Medulla oblongata (tissue), 1 donor: ENCODE data around the gene MAPKAPK5.
"Not testable (repeated sequence)": the region's sequence is repeated elsewhere in the genome, so short reads cannot be mapped to it uniquely, and the experiment has no call there.

Experiments used
- DNase-seq: peaks from one replicate; pipeline ENCODE4 v3.0.0-alpha.2; 2015; ENCODE audit errors: extremely low spot score

Gene MAPKAPK5

GRCh38 chr12:111827907-111828306 is 14.1 kb upstream of the MAPKAPK5 start:
- no peak for DNase-seq

- DNase-seq: no peak
Measured at GRCh38 chr12:111828338-111828979, 13.6 kb upstream of the MAPKAPK5 start.

GRCh38 chr12:111829635-111830034 is 12.4 kb upstream of the MAPKAPK5 start:
- not testable (repeated sequence) for DNase-seq

GRCh38 chr12:111834740-111835386 is 7.2 kb upstream of the MAPKAPK5 start:
- DNase-seq: not testable (repeated sequence)

GRCh38 chr12:111835531-111836181 is 6.4 kb upstream of the MAPKAPK5 start:
- DNase-seq: not testable (repeated sequence)

GRCh38 chr12:111838353-111838752 is 3.7 kb upstream of the MAPKAPK5 start:
- no peak for DNase-seq

- DNase-seq: no peak
Measured at GRCh38 chr12:111840807-111841206, 1.2 kb upstream of the MAPKAPK5 start.

GRCh38 chr12:111841236-111841749 is 735 bp upstream of the MAPKAPK5 start:
- DNase-seq: no peak

GRCh38 chr12:111842556-111843396 is 748 bp downstream of the MAPKAPK5 start:
- DNase-seq: no peak

GRCh38 chr12:111846016-111846415 is 4.0 kb downstream of the MAPKAPK5 start:
- DNase-seq: no peak

GRCh38 chr12:111850526-111850925 is 8.5 kb downstream of the MAPKAPK5 start:
- DNase-seq: no peak

- DNase-seq: no peak
Measured at GRCh38 chr12:111858186-111858585, 16.2 kb downstream of the MAPKAPK5 start.

- DNase-seq: no peak
Measured at GRCh38 chr12:111858778-111859177, 16.8 kb downstream of the MAPKAPK5 start.

GRCh38 chr12:111864913-111865312 is 22.9 kb downstream of the MAPKAPK5 start:
- DNase-seq: no peak

- DNase-seq: no peak
Measured at GRCh38 chr12:111867531-111867930, 25.5 kb downstream of the MAPKAPK5 start.

- DNase-seq: no peak
Measured at GRCh38 chr12:111868676-111869588, 26.9 kb downstream of the MAPKAPK5 start.

GRCh38 chr12:111869671-111870070 is 27.6 kb downstream of the MAPKAPK5 start:
- no peak for DNase-seq

- DNase-seq: no peak
Measured at GRCh38 chr12:111870216-111870615, 28.2 kb downstream of the MAPKAPK5 start.

GRCh38 chr12:111870706-111871105 is 28.7 kb downstream of the MAPKAPK5 start:
- no peak for DNase-seq

- DNase-seq: no peak
Measured at GRCh38 chr12:111873113-111873512, 31.1 kb downstream of the MAPKAPK5 start.

GRCh38 chr12:111881716-111882115 is 39.7 kb downstream of the MAPKAPK5 start:
- DNase-seq: no peak
